Midbrain (tissue), 1 donor: ENCODE measurements around the gene DMRTC1.
"Not testable (repeated sequence)": the region's sequence is repeated elsewhere in the genome, so short reads cannot be mapped to it uniquely, and the experiment has no call there.

Experiments used
- DNase-seq: peaks from one replicate; lab custom pipeline; 2025; lab: John Stamatoyannopoulos, UW

Gene DMRTC1, protein sequence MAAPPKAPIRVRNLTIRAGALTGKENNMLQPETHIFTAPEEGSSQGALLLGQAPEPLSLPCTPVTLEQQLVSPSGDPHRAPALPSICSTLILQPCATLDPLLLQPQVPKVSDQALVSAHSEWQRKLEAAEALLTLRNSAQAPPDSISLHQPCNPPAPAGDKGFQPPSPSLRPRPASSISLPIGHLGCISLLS

DNA sequence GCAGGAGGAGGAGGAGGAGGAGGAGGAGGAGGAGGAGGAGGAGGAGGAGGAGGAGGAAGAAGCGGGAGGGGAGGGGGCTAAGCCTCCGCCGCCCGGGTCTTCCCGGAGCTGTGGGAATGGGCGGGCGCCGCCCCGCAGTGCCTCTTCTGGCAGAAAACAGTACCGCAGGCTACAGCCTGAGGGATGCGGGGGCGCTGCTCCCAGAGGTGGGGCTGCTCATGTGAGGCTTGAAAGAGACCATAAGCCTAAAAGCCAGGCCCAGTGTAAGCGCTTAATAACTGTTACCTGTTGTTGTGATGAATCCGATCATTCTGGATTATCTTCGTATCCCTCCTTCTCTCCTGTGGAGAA, at the start of gene DMRTC1:
Gene DMRTC1 (minus strand): TSS at position 19 of the 351 bp plus-strand sequence. CDS start 68,143 bp downstream, outside the sequence.
- DNase-seq = not testable (repeated sequence)

GRCh38 chrX:72980894-72981469, 37.3 kb upstream of the DMRTC1 start:
- DNase-seq = not testable (repeated sequence)

DNA sequence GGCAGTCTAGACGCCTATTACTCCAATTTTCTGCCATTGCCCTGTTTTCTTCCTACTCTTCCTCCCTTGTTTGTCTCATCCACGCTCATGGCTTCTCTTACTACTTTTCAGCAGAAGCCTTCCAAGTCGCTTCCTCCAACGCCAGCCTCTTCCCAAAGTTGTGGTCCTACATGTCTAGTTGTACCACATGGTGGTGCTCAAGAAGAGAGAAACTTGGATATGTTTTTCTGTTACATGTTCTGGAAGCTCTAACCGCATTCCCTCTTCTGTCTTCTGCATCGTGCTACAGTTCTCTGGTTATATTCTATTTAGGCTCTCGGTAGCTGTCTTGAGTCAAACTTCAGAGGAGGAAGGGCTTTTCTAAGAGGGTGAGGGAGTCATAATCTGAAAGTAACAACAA, 31.2 kb upstream of the DMRTC1 start:
- DNase-seq = not testable (repeated sequence)

DNA sequence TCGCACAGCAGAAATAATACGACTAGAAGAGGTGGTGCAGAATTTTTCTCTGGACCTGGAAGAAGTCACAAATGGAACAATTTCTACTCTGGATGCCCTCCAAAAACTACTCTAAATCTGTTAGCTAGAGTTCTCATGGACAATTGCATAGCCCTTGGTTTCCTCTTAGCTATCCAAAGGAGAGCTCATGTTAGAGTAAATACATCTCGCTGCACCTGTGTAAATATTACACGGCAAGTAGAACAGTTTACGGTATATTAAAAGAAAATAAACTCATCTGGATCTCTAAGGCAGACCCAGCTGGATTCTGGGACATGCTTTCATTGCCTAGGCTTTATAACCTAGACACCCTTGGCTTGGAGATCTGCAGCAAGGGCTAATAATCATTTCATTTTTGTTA, 28.2 kb upstream of the DMRTC1 start:
- DNase-seq = not testable (repeated sequence)

DNA sequence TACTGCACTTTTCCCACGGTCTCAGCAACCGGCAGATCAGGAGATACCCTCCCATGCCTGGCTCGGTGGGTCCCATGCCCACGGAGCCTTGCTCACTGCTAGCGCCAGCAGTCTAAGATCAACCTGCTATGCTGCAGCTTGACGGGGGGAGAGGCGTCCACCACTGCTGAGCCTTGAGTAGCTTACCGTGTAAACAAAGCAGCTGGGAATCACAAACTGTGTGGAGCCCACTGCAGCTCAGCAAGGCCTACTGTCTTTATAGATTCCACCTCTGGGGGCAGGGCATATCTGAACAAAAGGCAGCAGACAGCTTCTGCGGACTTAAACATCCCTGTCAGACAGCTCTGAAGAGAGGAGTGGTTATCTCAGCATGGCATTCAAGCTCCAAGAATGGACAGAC, 16.3 kb upstream of the DMRTC1 start:
- DNase-seq = not testable (repeated sequence)

- not testable (repeated sequence) for DNase-seq
Observed at GRCh38 chrX:72943035-72943818, 410 bp downstream of the DMRTC1 start.

GRCh38 chrX:72942272-72942671, 1.4 kb downstream of the DMRTC1 start:
- not testable (repeated sequence) for DNase-seq

- DNase-seq = not testable (repeated sequence)
Observed at GRCh38 chrX:72937906-72938305, 5.7 kb downstream of the DMRTC1 start, which contains the start of gene FAM236A. TSS of gene FAM236A (plus strand) at chrX:72938206. CDS start at chrX:72938263, 57 bp downstream.

GRCh38 chrX:72936882-72937455, 6.7 kb downstream of the DMRTC1 start:
- not testable (repeated sequence) for DNase-seq

DNA sequence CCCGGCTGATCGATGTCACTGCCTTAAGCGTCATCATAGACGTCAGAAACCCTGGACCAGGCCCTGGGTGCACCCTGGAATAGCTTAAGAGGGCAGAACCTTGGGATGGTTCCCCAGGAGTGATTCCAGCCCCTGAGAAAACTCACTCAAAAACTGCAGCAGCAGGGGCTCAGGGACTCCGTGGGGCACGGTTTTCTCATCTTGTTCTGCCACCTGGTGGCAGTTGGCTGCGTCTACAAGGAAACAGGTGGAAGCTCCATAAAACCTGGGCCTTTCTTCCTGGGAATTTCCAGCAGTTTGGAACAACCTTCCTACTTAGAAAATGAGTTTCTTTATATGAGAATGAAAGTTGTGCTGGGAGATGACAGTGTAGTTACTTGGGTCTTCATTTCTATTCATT, 7.2 kb downstream of the DMRTC1 start:
- not testable (repeated sequence) for DNase-seq

DNA sequence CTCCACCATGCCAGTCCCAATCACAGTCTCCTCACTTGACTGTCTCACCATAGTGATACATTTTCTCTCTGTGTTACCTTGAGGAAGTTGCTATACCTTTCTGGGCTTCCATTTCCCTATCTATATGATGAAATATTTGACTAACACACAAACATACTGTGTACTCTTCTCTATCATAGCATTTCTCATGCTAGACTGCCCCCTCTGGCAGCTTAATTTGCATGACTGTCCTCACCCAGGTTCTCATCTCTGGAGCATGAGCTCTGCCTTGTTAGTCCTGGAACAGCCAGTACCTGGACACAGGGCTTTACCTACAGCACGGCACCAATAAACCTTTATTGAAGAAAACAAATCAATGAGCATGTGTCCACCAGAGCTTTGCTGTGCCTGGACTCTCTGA, 11.4 kb downstream of the DMRTC1 start:
- not testable (repeated sequence) for DNase-seq

- not testable (repeated sequence) for DNase-seq
Observed at GRCh38 chrX:72916096-72916495, 27.5 kb downstream of the DMRTC1 start.

DNA sequence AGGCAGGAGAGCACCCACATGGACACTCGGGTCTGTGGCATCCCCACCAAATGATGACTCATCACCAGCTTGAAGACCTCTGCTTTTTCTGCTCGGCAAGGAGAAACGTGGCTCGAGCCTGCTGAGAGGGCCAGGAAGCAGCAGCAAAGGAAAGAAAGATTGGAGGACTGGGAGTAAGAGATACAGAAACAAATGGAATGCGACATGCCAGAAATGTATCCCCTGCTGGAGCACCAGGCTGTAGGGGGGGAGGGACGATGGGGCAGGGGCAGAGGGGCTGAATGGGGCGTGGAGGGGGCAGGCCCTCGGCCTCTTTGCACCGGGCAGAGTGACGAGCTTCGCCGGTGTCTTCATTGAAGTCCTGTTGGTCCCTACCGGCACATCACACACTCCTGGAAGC, 31.3 kb downstream of the DMRTC1 start, which contains the start of gene FAM236C:
Gene FAM236C (plus strand): TSS at position 301 of the 400 bp plus-strand sequence. CDS start 100 bp downstream, outside the sequence.
- DNase-seq = not testable (repeated sequence)

DNA sequence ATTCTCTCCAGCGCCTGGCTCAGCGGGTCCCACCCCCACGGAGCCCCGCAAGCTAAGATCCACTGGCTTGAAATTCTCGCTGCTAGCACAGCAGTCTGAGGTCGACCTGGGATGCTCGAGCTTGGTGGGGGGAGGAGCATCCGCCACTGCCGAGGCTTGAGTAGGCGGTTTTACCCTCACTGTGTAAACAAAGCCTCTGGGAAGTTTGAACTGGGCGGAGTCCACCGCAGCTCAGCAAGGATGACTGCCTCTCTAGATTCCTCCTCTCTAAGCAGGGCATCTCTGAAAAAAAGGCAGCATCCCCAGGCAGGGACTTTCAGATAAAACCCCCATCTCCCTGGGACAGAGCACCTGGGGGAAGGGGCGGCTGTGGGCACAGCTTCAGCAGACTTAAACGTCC, 53.9 kb downstream of the DMRTC1 start:
- DNase-seq = not testable (repeated sequence)

DNA sequence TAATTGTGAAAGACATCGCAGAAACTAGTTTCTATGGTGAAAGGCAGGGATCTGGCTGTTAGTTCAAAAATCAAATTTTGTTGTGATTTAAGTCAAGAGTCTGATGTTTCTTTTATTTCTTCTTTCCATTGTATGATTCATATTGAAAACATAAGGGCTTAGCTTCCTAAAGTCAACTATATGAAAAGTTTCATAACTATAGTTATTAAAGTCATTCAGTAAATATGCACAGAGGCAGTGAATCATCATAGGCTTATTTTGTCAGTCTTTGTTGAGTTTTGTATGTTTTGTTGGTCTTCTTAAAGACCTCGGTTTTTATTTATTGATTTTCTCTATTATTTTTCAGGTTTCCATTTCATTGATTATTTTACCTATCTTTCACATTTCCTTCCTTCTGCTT, 60.7 kb downstream of the DMRTC1 start:
- not testable (repeated sequence) for DNase-seq

DNA sequence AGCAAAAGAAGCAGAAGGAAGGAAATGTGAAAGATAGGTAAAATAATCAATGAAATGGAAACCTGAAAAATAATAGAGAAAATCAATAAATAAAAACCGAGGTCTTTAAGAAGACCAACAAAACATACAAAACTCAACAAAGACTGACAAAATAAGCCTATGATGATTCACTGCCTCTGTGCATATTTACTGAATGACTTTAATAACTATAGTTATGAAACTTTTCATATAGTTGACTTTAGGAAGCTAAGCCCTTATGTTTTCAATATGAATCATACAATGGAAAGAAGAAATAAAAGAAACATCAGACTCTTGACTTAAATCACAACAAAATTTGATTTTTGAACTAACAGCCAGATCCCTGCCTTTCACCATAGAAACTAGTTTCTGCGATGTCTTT, 106.1 kb downstream of the DMRTC1 start:
- not testable (repeated sequence) for DNase-seq

DNA sequence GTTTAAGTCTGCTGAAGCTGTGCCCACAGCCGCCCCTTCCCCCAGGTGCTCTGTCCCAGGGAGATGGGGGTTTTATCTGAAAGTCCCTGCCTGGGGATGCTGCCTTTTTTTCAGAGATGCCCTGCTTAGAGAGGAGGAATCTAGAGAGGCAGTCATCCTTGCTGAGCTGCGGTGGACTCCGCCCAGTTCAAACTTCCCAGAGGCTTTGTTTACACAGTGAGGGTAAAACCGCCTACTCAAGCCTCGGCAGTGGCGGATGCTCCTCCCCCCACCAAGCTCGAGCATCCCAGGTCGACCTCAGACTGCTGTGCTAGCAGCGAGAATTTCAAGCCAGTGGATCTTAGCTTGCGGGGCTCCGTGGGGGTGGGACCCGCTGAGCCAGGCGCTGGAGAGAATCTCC, 112.9 kb downstream of the DMRTC1 start:
- not testable (repeated sequence) for DNase-seq
